Placental epithelial cell (primary cell): ENCODE measurements around the gene TMEM175. TPM values are rescaled to one million over a fixed set of nuclear protein-coding genes. Genes with fewer than 3 reads are reported as not detected.

Experiments used
- total RNA-seq: library from RNA; depleted of rRNA; stranded (reverse); fragments of >200 nt; gene quantifications from 2 replicates; pipeline ENCODE4 v1.2.3, GENCODE V29; 2012

The TMEM175 gene
- total RNA-seq, result 8.6 and 15.9 TPM in 2 replicates

DNA sequence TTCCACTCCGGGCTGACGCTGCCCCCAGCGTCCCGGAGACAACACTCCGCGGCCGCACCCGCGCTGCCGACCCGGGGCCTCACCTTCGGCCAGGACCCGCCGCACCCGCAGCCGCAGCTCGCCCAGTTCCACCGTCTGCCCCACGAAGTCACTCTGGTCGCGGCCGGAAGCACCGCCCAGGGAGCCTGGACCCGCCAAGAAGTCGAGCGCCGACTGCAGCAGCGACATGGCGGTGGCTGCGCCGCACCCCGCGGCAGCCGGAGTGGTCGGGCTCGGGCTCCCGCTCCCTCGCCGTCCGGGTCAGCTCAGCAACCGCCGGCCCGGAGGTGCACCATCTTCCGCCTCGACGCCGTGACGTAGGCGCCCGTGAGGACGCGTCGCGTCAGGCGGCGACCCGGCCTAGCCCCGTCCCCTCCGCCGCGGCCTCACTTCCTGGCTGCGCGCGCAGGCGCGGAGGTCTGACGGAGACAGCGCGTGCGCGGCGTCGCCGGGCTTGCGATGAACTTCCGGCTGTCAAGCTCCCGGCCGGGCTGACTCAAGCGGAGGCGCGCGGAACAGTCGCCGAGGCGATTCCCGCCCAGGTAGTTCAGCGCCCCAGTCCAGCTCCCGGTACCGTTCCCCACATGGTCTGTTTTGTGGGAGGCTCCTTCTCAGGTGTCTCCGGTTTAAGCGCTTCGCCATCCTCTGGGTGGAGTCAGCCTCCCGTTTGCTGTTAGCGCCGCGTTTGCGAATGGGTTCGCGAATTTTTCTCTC lies at the start of gene TMEM175, which contains the start of gene GAK:
Gene TMEM175 (plus strand): TSS at position 501 of the 753 bp plus-strand sequence. CDS start 15,280 bp downstream, outside the sequence.
Gene GAK (minus strand): TSS at position 357 of the 753 bp plus-strand sequence. CDS start 129 bp downstream, at position 228.

GRCh38 chr4:973431-974397 lies 41.5 kb downstream of the TMEM175 start, which contains the start of gene DGKQ:
DGKQ (minus strand) TSS chr4:973569; CDS start chr4:973482, 87 bp downstream.

GRCh38 chr4:986879-987623 lies 54.8 kb downstream of the TMEM175 start, which contains the start of gene IDUA:
IDUA (plus strand) TSS chr4:987044; CDS start chr4:987085, 41 bp downstream.

GRCh38 chr4:993111-994029 lies 61.1 kb downstream of the TMEM175 start, which contains the start of gene SLC26A1:
SLC26A1 (minus strand) TSS chr4:993404; CDS start chr4:991703, 1,701 bp downstream.

Other genes with a start within 250 kb of the TMEM175 start
- 1.1 and 3.9 TPM in 2 replicates for gene SLC49A3, start 243.3 kb upstream of the TMEM175 start, total RNA-seq
- 39.8 and 63.2 TPM in 2 replicates for gene PCGF3, start 226.6 kb upstream of the TMEM175 start, total RNA-seq
- not detected in 2 replicates for gene CPLX1, start 106.3 kb upstream of the TMEM175 start, total RNA-seq
- 51.4 and 68.1 TPM in 2 replicates for gene GAK, start 144 bp upstream of the TMEM175 start, total RNA-seq
- gene DGKQ, start 41.1 kb downstream of the TMEM175 start, total RNA-seq, result 11.8 and 20.6 TPM in 2 replicates
- gene IDUA, start 54.6 kb downstream of the TMEM175 start, total RNA-seq, result 10.2 and 17.0 TPM in 2 replicates
- gene SLC26A1, start 60.9 kb downstream of the TMEM175 start, total RNA-seq, result under 0.01 TPM in 1 of 2 replicates, not detected in the other
- gene FGFRL1, start 79.2 kb downstream of the TMEM175 start, total RNA-seq, result 2.7 and 3.4 TPM in 2 replicates
- gene RNF212, start 181.1 kb downstream of the TMEM175 start, total RNA-seq, result 1.2 and 1.6 TPM in 2 replicates
- gene SPON2, start 240.1 kb downstream of the TMEM175 start, total RNA-seq, result 5.0 and 10.6 TPM in 2 replicates